Activated effector memory CD4-positive, alpha-beta T cell treated with Interleukin-2 at 50 U/mL for 16 hours (primary cell): ENCODE data around the gene MYLK.

Experiments
- DNase-seq: peaks from one replicate; pipeline ENCODE4 v3.0.0-alpha.2; 2020

The MYLK gene

GRCh38 chr3:123877466-123877865 lies 6.7 kb downstream of the MYLK start:
- no peak for DNase-seq

- DNase-seq, result no peak
These were observed 7.3 kb downstream of the MYLK start for GRCh38 chr3:123876858-123877257.

- DNase-seq, result no peak
These were observed 11.5 kb downstream of the MYLK start for GRCh38 chr3:123872621-123873020.

GRCh38 chr3:123871946-123872345 lies 12.2 kb downstream of the MYLK start:
- DNase-seq, result no peak

- no peak for DNase-seq
These were observed 14.1 kb downstream of the MYLK start for GRCh38 chr3:123870033-123870432.

GRCh38 chr3:123869165-123869564 lies 15.0 kb downstream of the MYLK start:
- DNase-seq, result no peak

GRCh38 chr3:123864706-123865105 lies 19.4 kb downstream of the MYLK start:
- no peak for DNase-seq

GRCh38 chr3:123862152-123862551 lies 22.0 kb downstream of the MYLK start:
- DNase-seq, result no peak

GRCh38 chr3:123861081-123861836 lies 22.9 kb downstream of the MYLK start:
- DNase-seq, result no peak

- DNase-seq, result no peak
These were observed 25.0 kb downstream of the MYLK start for GRCh38 chr3:123859177-123859576.

- DNase-seq, result no peak
These were observed 29.2 kb downstream of the MYLK start for GRCh38 chr3:123854905-123855304.

- no peak for DNase-seq
These were observed 30.3 kb downstream of the MYLK start for GRCh38 chr3:123853686-123854372.

GRCh38 chr3:123847209-123847608 lies 36.9 kb downstream of the MYLK start:
- no peak for DNase-seq

- DNase-seq, result no peak
These were observed 40.5 kb downstream of the MYLK start for GRCh38 chr3:123843668-123844067.

- DNase-seq, result no peak
These were observed 41.4 kb downstream of the MYLK start for GRCh38 chr3:123842711-123843110.

GRCh38 chr3:123841476-123842238 lies 42.5 kb downstream of the MYLK start:
- DNase-seq, result no peak

GRCh38 chr3:123840961-123841360 lies 43.2 kb downstream of the MYLK start:
- no peak for DNase-seq

- no peak for DNase-seq
These were observed 46.3 kb downstream of the MYLK start for GRCh38 chr3:123837858-123838257.

- no peak for DNase-seq
These were observed 49.5 kb downstream of the MYLK start for GRCh38 chr3:123834631-123835030.

- DNase-seq, result no peak
These were observed 50.7 kb downstream of the MYLK start for GRCh38 chr3:123833398-123833785.

GRCh38 chr3:123832692-123833397 lies 51.3 kb downstream of the MYLK start:
- no peak for DNase-seq

GRCh38 chr3:123831420-123831819 lies 52.7 kb downstream of the MYLK start:
- no peak for DNase-seq

GRCh38 chr3:123821920-123822319 lies 62.2 kb downstream of the MYLK start:
- DNase-seq, result no peak
